Adrenal gland (tissue), 12 donors: ENCODE results near the gene ALX3. TPM values are rescaled to one million over a fixed set of nuclear protein-coding genes. Genes with fewer than 3 reads are reported as not detected.

ENCODE experiments used
- DNase-seq, 7 donors: peaks; one replicate each; pipeline ENCODE4 v3.0.0-alpha.2; 2019 to 2020
- H3K27ac ChIP-seq, 5 donors: fragments of 200-600 bp; sonication (generic) in 4 of 5; 1 replicate in 3 of 5; 2 replicates in 2 of 5; pipeline versions ENCODE4 v1.5.1 to v1.8.0; 2016 to 2020; ENCODE audit warnings: mild to moderate bottlenecking in 1 of 5
- H3K27me3 ChIP-seq: fragments of 200-600 bp; 2 replicates; pipeline ENCODE4 v1.8.0; 2021
- H3K36me3 ChIP-seq, 2 donors: fragments of 200-600 bp; replicated peaks in 1 of 2; 1 replicate in 1 of 2; 2 replicates in 1 of 2; pipeline versions ENCODE4 v1.5.1 to v1.8.0; 2018 to 2022
- H3K4me1 ChIP-seq, 2 donors: fragments of 200-600 bp; replicated peaks in 1 of 2; 1 replicate in 1 of 2; 2 replicates in 1 of 2; pipeline versions ENCODE4 v1.5.1 to v1.8.0; 2018 to 2021
- H3K4me3 ChIP-seq, 4 donors: fragments of 200-600 bp; sonication (generic) in 3 of 4; one replicate each; pipeline ENCODE4 v1.5.1; 2016 to 2018
- H3K9me3 ChIP-seq, 3 donors: fragments of 200-600 bp; sonication (generic) in 1 of 3; replicated peaks in 1 of 3; 1 replicate in 2 of 3; 2 replicates in 1 of 3; pipeline versions ENCODE4 v1.5.1 to v1.8.0; 2016 to 2021
- CTCF ChIP-seq, 6 experiments: fragments of 450-650 bp in 4 of 6; fragments of 200-600 bp in 2 of 6; sonication (generic) in 1 of 6; IDR thresholded peaks; 1 replicate in 5 of 6; 2 replicates in 1 of 6; pipeline versions ENCODE4 v1.5.1 to v1.8.0; 2016 to 2021; ENCODE audit warnings: antibody characterized with exemption in 6 of 6, mild to moderate bottlenecking in 2 of 6, moderate library complexity in 1 of 6
- POLR2A ChIP-seq, 2 donors: fragments of 450-650 bp; IDR thresholded peaks; one replicate each; pipeline ENCODE4 v1.6.1; 2017; ENCODE audit warnings: antibody characterized with exemption in 2 of 2, mild to moderate bottlenecking in 2 of 2, moderate library complexity in 1 of 2
- whole genome bisulfite sequencing, 4 donors: extraction: QIAGEN DNeasy Blood & Tissue Kit in 2 of 4; methylation state at CpG; one replicate each; pipeline versions ENCODE4 v1.1.5 to v1.1.7; 2013 to 2017; 5-methylcytosine and 5-hydroxymethylcytosine counted together
- intact Hi-C, 2 donors: fragments of 100-400 bp; cut with DNase I; formaldehyde crosslinking; loops; one replicate each; pipeline versions ENCODE4 v1.14.1 to v1.15.0; 2022 to 2023
- polyA plus RNA-seq, 3 donors: library from polyadenylated mRNA; stranded (reverse); fragments of 200-250 nt in 2 of 3; fragments of 350-450 nt in 1 of 3; fragmentation: Illumina TruSeq in 1 of 3; extraction: RNeasy Lipid Tissue Mini Kit (QIAGEN cat#74804) in 1 of 3; gene quantifications; one replicate each; pipeline ENCODE4 v1.2.3, GENCODE V29; 2013 to 2014
- total RNA-seq, 9 donors: library from RNA; depleted of rRNA in 4 of 9; stranded (reverse); fragments of >200 nt in 4 of 9; fragments of 120-200 nt in 1 of 9; fragmentation: NEBNext Ultra II Directional in 1 of 9; extraction: Animal tissue kit (Norgen Biotek cat#: 25700) in 1 of 9; gene quantifications; one replicate each; pipeline versions ENCODE4 v1.1.0 to v1.2.4, GENCODE V29; 2013 to 2023
- donor health status: healthy with polysubstance abuse.
- donor health status: Bipolar disorder and iron deficiency.
- donor health status: DM: yes; HTN: yes; CAD: no.
- donor health status: DM: no; HTN: no; CAD: no.
- donor health status: DM: no; HTN: no; CAD: no.
- donor health status: DM: yes; HTN: yes; CAD: no.

ALX3 gene
- total and polyA plus RNA-seq, 12 donors, result 0.07 to 0.17 TPM; not detected in 10

- Histone ChIP-seq H3K36me3 (no peaks in the 10 kb centered on the region), H3K27me3 (no peaks in the 10 kb centered on the region), H3K4me3 (no peak overlapping the region), H3K4me1 (no peaks in the 10 kb centered on the region), H3K9me3 (no peaks in the 10 kb centered on the region), H3K27ac (no peak overlapping the region)
- no peak for DNase-seq
- TF ChIP-seq CTCF (IDR thresholded peaks at IDR 0.05) (no peak), POLR2A (IDR thresholded peaks at IDR 0.05) (no peak)
- intact Hi-C loops, result no loop called here
- WGBS, 4 donors, result 68 to 88% (median 84%) methylated on average over 3 of the region's 3 CpGs
These were observed 6.5 kb upstream of the ALX3 start for GRCh38 chr1:110076789-110077500.

DNA sequence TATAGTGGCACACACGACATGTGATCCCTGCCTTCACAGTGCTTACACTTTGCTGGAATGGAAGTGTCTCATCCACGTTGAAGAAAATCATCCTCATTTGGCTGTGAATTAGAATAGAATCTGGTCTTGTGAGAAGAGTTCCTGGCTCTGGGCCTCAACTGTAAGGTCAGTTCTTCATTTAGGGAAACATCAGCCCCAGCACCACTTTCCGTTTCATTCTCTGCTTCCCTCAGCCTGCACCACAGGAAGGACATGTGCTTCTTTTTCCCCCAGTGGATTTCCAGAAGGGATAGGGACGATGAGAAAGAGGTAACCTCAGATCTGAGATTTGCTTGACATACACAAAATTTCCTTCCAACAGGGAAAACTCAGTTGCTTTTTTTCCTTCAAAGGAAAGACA is 3.7 kb upstream of the ALX3 start:
- intact Hi-C loops, result no loop called here
- Histone ChIP-seq H3K4me1 (peaks cover 0 to 3% of the 10 kb centered on the region in 2 donors), H3K27me3 (peaks cover 20% of the 10 kb centered on the region), H3K4me3 (no peak overlapping the region), H3K36me3 (no peaks in the 10 kb centered on the region), H3K9me3 (no peaks in the 10 kb centered on the region), H3K27ac (no peak overlapping the region)
- TF ChIP-seq CTCF (IDR thresholded peaks at IDR 0.05), result no peak
- WGBS, 4 donors, result 70 to 79% (median 74%) methylated on average over 4 of the region's 4 CpGs
- no peak for DNase-seq

- Histone ChIP-seq H3K36me3 (no peaks in the 10 kb centered on the region), H3K9me3 (no peaks in the 10 kb centered on the region), H3K27me3 (peaks cover 43% of the 10 kb centered on the region), H3K4me1 (peaks cover 0 to 3% of the 10 kb centered on the region in 2 donors), H3K4me3 (no peak overlapping the region), H3K27ac (no peak overlapping the region)
- intact Hi-C loops, result no loop called here
- no peak for TF ChIP-seq CTCF (IDR thresholded peaks at IDR 0.05)
- no peak for TF ChIP-seq POLR2A (IDR thresholded peaks at IDR 0.05)
- DNase-seq, result no peak
- WGBS, 4 donors, result 17 to 37% (median 23%) methylated on average over 17 to 52 of the region's 52 CpGs
These were observed 196 bp downstream of the ALX3 start for GRCh38 chr1:110070282-110070669.

DNA sequence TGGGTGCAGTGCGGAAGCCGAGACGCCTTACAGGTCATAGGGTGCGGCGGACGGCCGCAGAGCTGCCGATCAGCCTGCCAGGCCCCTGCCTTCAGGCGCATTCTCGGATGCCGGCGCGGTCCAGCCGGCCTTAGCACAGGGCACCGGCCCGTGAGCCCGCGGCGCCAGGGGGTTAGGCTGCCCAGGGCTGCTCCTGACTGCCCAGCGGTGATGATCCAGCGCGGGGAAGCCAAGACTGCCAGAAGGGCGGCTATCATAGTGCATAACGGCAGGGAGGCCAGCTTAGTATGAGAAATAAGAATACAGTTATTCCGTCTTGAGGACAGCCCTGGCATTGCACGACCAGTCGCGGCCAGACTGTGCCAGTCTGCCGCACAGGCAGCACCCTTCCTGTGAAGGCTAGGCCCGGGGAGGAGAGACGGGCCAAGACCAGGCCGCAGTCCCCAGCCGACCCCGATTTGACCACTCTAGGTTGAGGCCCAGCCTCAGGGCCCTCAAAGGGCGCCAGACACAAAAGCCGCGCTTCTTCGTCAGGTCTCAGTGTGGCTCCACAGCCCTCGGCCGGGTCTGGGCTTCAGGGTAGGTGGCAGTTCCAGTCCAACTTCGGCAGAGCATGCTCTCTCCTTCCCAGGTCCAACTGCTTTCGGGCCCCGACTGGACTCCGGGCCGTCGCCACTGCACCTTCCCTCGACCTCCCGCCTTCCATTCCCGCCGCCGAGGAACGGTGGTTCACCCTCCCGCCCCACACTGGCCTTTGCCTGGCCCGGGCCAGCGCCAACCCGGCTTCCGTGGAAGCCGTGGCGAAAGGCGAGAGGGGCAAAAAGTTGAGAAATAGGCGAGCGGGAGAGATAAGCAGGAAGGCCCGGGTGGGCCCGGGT is 829 bp downstream of the ALX3 start:
- peaks cover 43% of the 10 kb centered on the region for H3K27me3 ChIP-seq

More for the DNA sequence above, 829 bp downstream of the ALX3 start:
- H3K27ac ChIP-seq, result no peak overlapping the region
- no peak overlapping the region for H3K4me3 ChIP-seq
- no peaks in the 10 kb centered on the region for H3K9me3 ChIP-seq
- no peak for DNase-seq
- no peak for TF ChIP-seq POLR2A (IDR thresholded peaks at IDR 0.05)
- no peak for TF ChIP-seq CTCF (IDR thresholded peaks at IDR 0.05)
- no peaks in the 10 kb centered on the region for H3K36me3 ChIP-seq
- H3K4me1 ChIP-seq, result peaks cover 0 to 3% of the 10 kb centered on the region in 2 donors
- intact Hi-C loops, result no loop called here
- 57 to 77% (median 62%) methylated on average over 31 to 64 of the region's 64 CpGs for WGBS, 4 donors
